Activated CD4-positive, alpha-beta T cell treated with anti-CD3 and anti-CD28 coated beads for 24 hours (primary cell): ENCODE measurements around the gene DKK2.

Experiments
- DNase-seq, 2 donors: peaks; one replicate each; pipeline ENCODE4 v3.0.0-alpha.2; 2020; ENCODE audit warnings: low read depth in 2 of 2

Gene DKK2

GRCh38 chr4:107035819-107036583 is at the start of gene DKK2:
Gene DKK2 (minus strand): TSS chr4:107036313. CDS start chr4:107035591, 722 bp downstream.
- no peak for DNase-seq

GRCh38 chr4:107077192-107077591 is 41.1 kb upstream of the DKK2 start:
- no peak for DNase-seq

GRCh38 chr4:107072836-107073736 is 37.0 kb upstream of the DKK2 start:
- no peak for DNase-seq

GRCh38 chr4:107071108-107071507 is 35.0 kb upstream of the DKK2 start:
- no peak for DNase-seq

GRCh38 chr4:107069049-107069448 is 32.9 kb upstream of the DKK2 start:
- DNase-seq, result no peak

- DNase-seq, result no peak
Observed at GRCh38 chr4:107068116-107068515, 32.0 kb upstream of the DKK2 start.

- no peak for DNase-seq
Observed at GRCh38 chr4:107066621-107067020, 30.5 kb upstream of the DKK2 start.

- DNase-seq, result no peak
Observed at GRCh38 chr4:107065201-107065600, 29.1 kb upstream of the DKK2 start.

GRCh38 chr4:107060388-107060787 is 24.3 kb upstream of the DKK2 start:
- no peak for DNase-seq

GRCh38 chr4:107058828-107059227 is 22.7 kb upstream of the DKK2 start:
- DNase-seq, result no peak

GRCh38 chr4:107050525-107051135 is 14.5 kb upstream of the DKK2 start:
- DNase-seq, result no peak

GRCh38 chr4:107046261-107046660 is 10.1 kb upstream of the DKK2 start:
- DNase-seq, result no peak

- DNase-seq, result no peak
Observed at GRCh38 chr4:107044170-107044569, 8.1 kb upstream of the DKK2 start.

GRCh38 chr4:107037199-107037584 is 1.1 kb upstream of the DKK2 start:
- DNase-seq, result no peak

GRCh38 chr4:107036584-107037198 is 578 bp upstream of the DKK2 start:
- no peak for DNase-seq

- no peak for DNase-seq
Observed at GRCh38 chr4:107034996-107035818, 906 bp downstream of the DKK2 start.

- DNase-seq, result no peak
Observed at GRCh38 chr4:107034091-107034995, 1.8 kb downstream of the DKK2 start.

GRCh38 chr4:107027379-107027778 is 8.7 kb downstream of the DKK2 start:
- DNase-seq, result no peak

GRCh38 chr4:107018344-107018735 is 17.8 kb downstream of the DKK2 start:
- no peak for DNase-seq
